ENCODE measurements around the gene CKS2.

Gene CKS2

DNA sequence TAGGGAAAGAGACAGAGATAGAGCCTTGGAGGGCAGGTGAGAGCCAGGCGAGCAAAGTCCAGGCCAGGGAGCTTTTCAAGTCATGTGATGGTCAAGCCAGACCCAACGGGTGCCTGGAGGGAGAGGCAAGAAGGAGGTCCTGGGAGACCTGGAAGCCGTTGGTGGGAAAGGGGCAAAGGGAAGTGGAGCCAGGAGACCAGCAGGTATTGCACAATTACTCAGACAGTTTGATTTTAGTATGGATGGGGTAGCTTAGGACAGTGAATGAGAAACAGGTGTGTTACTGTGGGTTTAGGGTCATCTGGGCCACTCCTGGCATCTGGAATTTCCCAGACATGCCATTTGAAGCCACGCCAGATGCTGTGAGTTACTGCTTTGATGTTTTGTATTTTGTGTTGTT is 12.4 kb downstream of the CKS2 start:
- no peak for ATAC-seq
- TF ChIP-seq GLIS3 (CRISPR knock-in tag; IDR thresholded peaks at IDR 0.05), result no peak
- no peak for TF ChIP-seq TSHZ2 (CRISPR knock-in tag; IDR thresholded peaks at IDR 0.05)

DNA sequence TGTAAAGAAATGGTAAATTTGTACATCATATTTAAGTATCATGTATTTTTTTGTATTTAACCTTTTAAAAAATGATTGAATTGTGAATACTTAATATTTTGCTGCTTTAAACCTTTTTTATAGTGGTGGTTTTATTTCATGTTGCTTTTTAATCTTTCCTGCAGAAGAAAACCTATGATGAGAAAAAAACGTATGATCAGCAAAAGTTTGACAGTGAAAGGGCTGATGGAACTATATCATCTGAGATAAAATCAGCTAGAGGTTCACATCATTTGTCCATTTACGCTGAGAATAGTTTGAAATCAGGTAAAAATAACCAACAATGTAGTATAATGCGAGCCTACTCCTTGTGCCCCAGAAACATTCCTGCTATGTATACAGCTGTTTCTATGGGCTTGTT is 14.7 kb downstream of the CKS2 start:
- TF ChIP-seq PPARA (CRISPR knock-in tag; IDR thresholded peaks at IDR 0.05; ENCODE audit: borderline replicate concordance) (no peak), ZC3H10 (CRISPR knock-in tag; IDR thresholded peaks at IDR 0.05) (no peak)
- ATAC-seq, result no peak

DNA sequence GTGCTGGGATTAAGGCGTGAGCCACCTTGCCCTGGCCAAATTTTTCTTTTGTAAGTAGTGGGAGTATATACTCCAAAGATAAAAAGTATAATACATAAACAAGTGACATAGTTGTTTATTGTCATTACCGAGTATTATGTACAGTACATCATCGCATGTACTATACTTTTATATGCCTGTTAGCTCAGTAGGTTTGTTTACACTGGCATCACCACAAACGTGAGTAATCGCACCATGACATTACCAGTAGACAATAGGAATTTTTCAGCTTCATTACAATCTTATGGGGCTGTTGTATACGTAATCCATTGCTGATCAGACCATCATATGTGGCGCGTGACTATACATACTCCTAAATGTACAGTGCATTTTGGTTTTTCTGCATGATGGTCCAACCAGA is 17.1 kb downstream of the CKS2 start:
- no peak for ATAC-seq

DNA sequence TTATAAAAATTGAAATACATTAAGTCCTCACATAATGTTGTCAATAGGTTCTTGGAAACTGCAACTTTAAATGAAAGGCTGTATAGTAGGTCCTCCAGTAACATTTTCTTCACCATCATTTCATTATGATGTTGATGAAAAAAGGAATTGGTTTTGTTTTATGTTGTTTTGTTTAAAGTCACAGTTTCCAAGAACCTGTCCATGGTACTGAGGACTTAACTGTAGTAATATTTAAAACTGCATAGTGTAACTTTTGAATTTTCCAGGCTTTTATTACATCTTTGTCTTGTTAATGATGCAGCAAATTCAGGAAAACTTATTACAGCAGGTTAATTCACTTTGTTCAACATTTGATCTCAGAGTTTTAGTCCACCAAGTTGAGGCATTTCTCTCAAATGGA is 18.9 kb downstream of the CKS2 start:
- TF ChIP-seq CSDC2 (CRISPR knock-in tag; IDR thresholded peaks at IDR 0.05) (no peak), GLIS3 (CRISPR knock-in tag; IDR thresholded peaks at IDR 0.05) (no peak), OSR1 (CRISPR knock-in tag; IDR thresholded peaks at IDR 0.05) (no peak), ZNF565 (CRISPR knock-in tag; conservative IDR thresholded peaks at IDR 0.05; ENCODE audit: low read depth) (no peak), TOX (CRISPR knock-in tag; IDR thresholded peaks at IDR 0.05; ENCODE audit: borderline replicate concordance) (no peak), ESRRG (CRISPR knock-in tag; IDR thresholded peaks at IDR 0.05) (no peak), RARB (CRISPR knock-in tag; IDR thresholded peaks at IDR 0.05) (no peak), ZNF70 (CRISPR knock-in tag; IDR thresholded peaks at IDR 0.05) (no peak), TCF4 (CRISPR knock-in tag; IDR thresholded peaks at IDR 0.05; ENCODE audit: borderline replicate concordance) (no peak), SNAI2 (CRISPR knock-in tag; IDR thresholded peaks at IDR 0.05) (no peak), ZNF8 (CRISPR knock-in tag; IDR thresholded peaks at IDR 0.05) (no peak), BACH2 (CRISPR knock-in tag; IDR thresholded peaks at IDR 0.05; ENCODE audit: borderline replicate concordance) (no peak), ZFP30 (CRISPR knock-in tag; IDR thresholded peaks at IDR 0.05) (no peak), PATZ1 (CRISPR knock-in tag; IDR thresholded peaks at IDR 0.05; ENCODE audit: borderline replicate concordance) (no peak), ARNTL (CRISPR knock-in tag; IDR thresholded peaks at IDR 0.05; ENCODE audit: borderline replicate concordance, low read depth) (no peak)
- TF ChIP-seq, protein P1, sequence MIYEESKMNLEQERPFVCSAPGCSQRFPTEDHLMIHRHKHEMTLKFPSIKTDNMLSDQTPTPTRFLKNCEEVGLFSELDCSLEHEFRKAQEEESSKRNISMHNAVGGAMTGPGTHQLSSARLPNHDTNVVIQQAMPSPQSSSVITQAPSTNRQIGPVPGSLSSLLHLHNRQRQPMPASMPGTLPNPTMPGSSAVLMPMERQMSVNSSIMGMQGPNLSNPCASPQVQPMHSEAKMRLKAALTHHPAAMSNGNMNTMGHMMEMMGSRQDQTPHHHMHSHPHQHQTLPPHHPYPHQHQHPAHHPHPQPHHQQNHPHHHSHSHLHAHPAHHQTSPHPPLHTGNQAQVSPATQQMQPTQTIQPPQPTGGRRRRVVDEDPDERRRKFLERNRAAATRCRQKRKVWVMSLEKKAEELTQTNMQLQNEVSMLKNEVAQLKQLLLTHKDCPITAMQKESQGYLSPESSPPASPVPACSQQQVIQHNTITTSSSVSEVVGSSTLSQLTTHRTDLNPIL (CRISPR knock-in tag; IDR thresholded peaks at IDR 0.05; ENCODE audit: low read depth), result no peak
- TF ChIP-seq, protein P2, sequence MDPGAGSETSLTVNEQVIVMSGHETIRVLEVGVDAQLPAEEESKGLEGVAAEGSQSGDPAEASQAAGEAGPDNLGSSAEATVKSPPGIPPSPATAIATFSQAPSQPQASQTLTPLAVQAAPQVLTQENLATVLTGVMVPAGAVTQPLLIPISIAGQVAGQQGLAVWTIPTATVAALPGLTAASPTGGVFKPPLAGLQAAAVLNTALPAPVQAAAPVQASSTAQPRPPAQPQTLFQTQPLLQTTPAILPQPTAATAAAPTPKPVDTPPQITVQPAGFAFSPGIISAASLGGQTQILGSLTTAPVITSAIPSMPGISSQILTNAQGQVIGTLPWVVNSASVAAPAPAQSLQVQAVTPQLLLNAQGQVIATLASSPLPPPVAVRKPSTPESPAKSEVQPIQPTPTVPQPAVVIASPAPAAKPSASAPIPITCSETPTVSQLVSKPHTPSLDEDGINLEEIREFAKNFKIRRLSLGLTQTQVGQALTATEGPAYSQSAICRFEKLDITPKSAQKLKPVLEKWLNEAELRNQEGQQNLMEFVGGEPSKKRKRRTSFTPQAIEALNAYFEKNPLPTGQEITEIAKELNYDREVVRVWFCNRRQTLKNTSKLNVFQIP (CRISPR knock-in tag; IDR thresholded peaks at IDR 0.05; ENCODE audit: borderline replicate concordance, low read depth), result no peak
- ATAC-seq, result no peak

More for the DNA sequence above, 17.1 kb downstream of the CKS2 start:
- TF ChIP-seq GLIS3 (CRISPR knock-in tag; IDR thresholded peaks at IDR 0.05), result no peak
- no peak for TF ChIP-seq BACH2 (CRISPR knock-in tag; IDR thresholded peaks at IDR 0.05; ENCODE audit: borderline replicate concordance)
- TF ChIP-seq PATZ1 (CRISPR knock-in tag; IDR thresholded peaks at IDR 0.05; ENCODE audit: borderline replicate concordance), result no peak
- no peak for TF ChIP-seq ZNF8 (CRISPR knock-in tag; IDR thresholded peaks at IDR 0.05)

Measured in SK-N-SH treated with all-trans-retinoic acid at 6 μM for 48 hours (cell line).